ENCODE data around the gene POLD4.
"Not testable (repeated sequence)": the region's sequence is repeated elsewhere in the genome, so short reads cannot be mapped to it uniquely, and the experiment has no call there.

GRCh38 chr11:67318876-67319275 is 34.5 kb downstream of the POLD4 start:
- TF ChIP-seq CTCF, POLR2A (IDR thresholded peaks at IDR 0.05): not testable (repeated sequence)
